Stomach (tissue), 4 donors: ENCODE results near the gene MAP7.

Experiments
- CTCF ChIP-seq, 7 experiments: fragments of 450-650 bp in 4 of 7; fragments of 200-600 bp in 3 of 7; sonication (generic) in 3 of 7; IDR thresholded peaks; one replicate each; pipeline ENCODE4 v1.5.1; 2016 to 2019; ENCODE audit warnings: antibody characterized with exemption in 7 of 7, control low read depth in 2 of 7, mild to moderate bottlenecking in 1 of 7
- POLR2A ChIP-seq, 4 donors: fragments of 450-650 bp; IDR thresholded peaks; one replicate each; pipeline ENCODE4 v1.6.1; 2016; ENCODE audit warnings: antibody characterized with exemption in 4 of 4, control low read depth in 2 of 4, mild to moderate bottlenecking in 1 of 4, moderate library complexity in 1 of 4
- POLR2AphosphoS5 ChIP-seq, 3 donors: sonication (generic); formaldehyde crosslinking; IDR thresholded peaks; one replicate each; pipeline ENCODE4 v1.6.1; 2016; ENCODE audit warnings: antibody characterized with exemption in 3 of 3

GRCh38 chr6:136426627-136427377 is 123.4 kb downstream of the MAP7 start:
- TF ChIP-seq POLR2AphosphoS5 (IDR thresholded peaks at IDR 0.05) = no peak
- no peak for TF ChIP-seq POLR2A (IDR thresholded peaks at IDR 0.05)
- TF ChIP-seq CTCF (IDR thresholded peaks at IDR 0.05) = no peak
